Neutrophil (primary cell): ENCODE data around the gene TMIGD1.
A peak's percentile ranks its signal among the peaks of the same experiment; 100 is the strongest.

Experiments
- H3K27ac ChIP-seq: fragments of 200-600 bp; sonication (generic); 2 replicates; pipeline ENCODE4 v1.5.1; 2016; ENCODE audit warnings: mild to moderate bottlenecking, moderate library complexity
- H3K27me3 ChIP-seq: fragments of 200-600 bp; sonication (generic); 2 replicates; pipeline ENCODE4 v1.6.0; 2016; ENCODE audit warnings: mild to moderate bottlenecking
- H3K36me3 ChIP-seq: fragments of 200-600 bp; sonication (generic); 2 replicates; pipeline ENCODE4 v1.5.1; 2017
- H3K4me1 ChIP-seq, 2 experiments: fragments of 200-600 bp in 1 of 2; sonication (generic) in 1 of 2; 1 replicate in 1 of 2; 2 replicates in 1 of 2; pipeline versions ENCODE4 v1.5.1 to v1.6.1; 2013 to 2016; ENCODE audit warnings: low read depth in 1 of 2, low read length in 1 of 2, mild to moderate bottlenecking in 1 of 2, moderate library complexity in 1 of 2; ENCODE audit not compliant: control insufficient read depth in 1 of 2, insufficient read depth in 1 of 2
- H3K4me3 ChIP-seq, 2 experiments: fragments of 200-600 bp in 1 of 2; sonication (generic) in 1 of 2; 1 replicate in 1 of 2; 2 replicates in 1 of 2; pipeline ENCODE4 v1.5.1; 2013 to 2016; ENCODE audit warnings: low read depth in 1 of 2, low read length in 1 of 2, mild to moderate bottlenecking in 1 of 2, moderate library complexity in 1 of 2
- H3K9me3 ChIP-seq: fragments of 200-600 bp; sonication (generic); 2 replicates; pipeline ENCODE4 v1.5.1; 2016
- CTCF ChIP-seq: fragments of 200-600 bp; sonication (generic); IDR thresholded peaks from 2 replicates; pipeline ENCODE4 v1.5.1; 2016; ENCODE audit warnings: antibody characterized with exemption

Gene TMIGD1

GRCh38 chr17:30363715-30364202 is 29.9 kb upstream of the TMIGD1 start:
- peaks cover 66 to 68% of the 10 kb centered on the region in 2 experiments for H3K4me1 ChIP-seq
- H3K36me3 ChIP-seq = no peaks in the 10 kb centered on the region
- H3K27me3 ChIP-seq = no peaks in the 10 kb centered on the region
- H3K9me3 ChIP-seq = no peaks in the 10 kb centered on the region
- peak overlapping the region; percentile 32 to 37 for H3K4me3 ChIP-seq
- peak overlapping the region; percentile 90 for H3K27ac ChIP-seq
- peak; percentile 49 for TF ChIP-seq CTCF

- no peak for TF ChIP-seq CTCF
- Histone ChIP-seq H3K36me3 (no peaks in the 10 kb centered on the region), H3K27me3 (no peaks in the 10 kb centered on the region), H3K4me3 (no peak overlapping the region), H3K4me1 (peaks cover 61 to 64% of the 10 kb centered on the region in 2 experiments), H3K27ac (peak overlapping the region; percentile 90), H3K9me3 (no peaks in the 10 kb centered on the region)
These were observed 28.0 kb upstream of the TMIGD1 start for GRCh38 chr17:30361766-30362279.

GRCh38 chr17:30360086-30360808 is 26.4 kb upstream of the TMIGD1 start:
- no peak for TF ChIP-seq CTCF
- H3K9me3 ChIP-seq = no peaks in the 10 kb centered on the region
- H3K27me3 ChIP-seq = no peaks in the 10 kb centered on the region
- no peaks in the 10 kb centered on the region for H3K36me3 ChIP-seq
- peak overlapping the region; percentile 27 to 41 for H3K4me3 ChIP-seq
- H3K27ac ChIP-seq = peak overlapping the region; percentile 89
- H3K4me1 ChIP-seq = peaks cover 62 to 66% of the 10 kb centered on the region in 2 experiments

GRCh38 chr17:30358055-30358760 is 24.4 kb upstream of the TMIGD1 start:
- Histone ChIP-seq H3K27me3 (no peaks in the 10 kb centered on the region), H3K27ac (no peak overlapping the region)
- no peak for TF ChIP-seq CTCF

GRCh38 chr17:30357476-30357875 is 23.6 kb upstream of the TMIGD1 start:
- Histone ChIP-seq H3K36me3 (no peaks in the 10 kb centered on the region), H3K9me3 (no peaks in the 10 kb centered on the region), H3K4me3 (no peak overlapping the region), H3K27ac (no peak overlapping the region), H3K4me1 (peaks cover 64 to 70% of the 10 kb centered on the region in 2 experiments), H3K27me3 (no peaks in the 10 kb centered on the region)
- no peak for TF ChIP-seq CTCF

More at GRCh38 chr17:30358055-30358760, 24.4 kb upstream of the TMIGD1 start:
- H3K4me1 ChIP-seq = peaks cover 64 to 70% of the 10 kb centered on the region in 2 experiments
- no peaks in the 10 kb centered on the region for H3K36me3 ChIP-seq
- no peak overlapping the region for H3K4me3 ChIP-seq
- no peaks in the 10 kb centered on the region for H3K9me3 ChIP-seq
